Hepatocyte (in vitro differentiated cells): ENCODE data around the gene ACY1. TPM values are rescaled to one million over a fixed set of nuclear protein-coding genes. Genes with fewer than 3 reads are reported as not detected.
"Not testable (repeated sequence)": the region's sequence is repeated elsewhere in the genome, so short reads cannot be mapped to it uniquely, and the experiment has no call there.

Experiments
- DNase-seq: peaks from one replicate; pipeline ENCODE4 v3.0.0-alpha.2; 2016; ENCODE audit warnings: low spot score
- H2AFZ ChIP-seq: fragments of 200-600 bp; sonication (generic); 2 replicates; pipeline ENCODE4 v1.6.0; 2016; ENCODE audit warnings: antibody characterized with exemption, mild to moderate bottlenecking
- H3K27ac ChIP-seq: fragments of 200-600 bp; sonication (generic); 2 replicates; pipeline ENCODE4 v1.5.1; 2016; ENCODE audit warnings: mild to moderate bottlenecking
- H3K27me3 ChIP-seq: fragments of 200-600 bp; sonication (generic); 2 replicates; pipeline ENCODE4 v1.6.1; 2016
- H3K36me3 ChIP-seq: fragments of 200-600 bp; sonication (generic); replicated peaks from 2 replicates; pipeline ENCODE4 v1.5.1; 2016; ENCODE audit warnings: low read depth; ENCODE audit not compliant: insufficient read depth
- H3K4me1 ChIP-seq: fragments of 200-600 bp; sonication (generic); 2 replicates; pipeline ENCODE4 v1.5.1; 2016; ENCODE audit warnings: mild to moderate bottlenecking, moderate library complexity; ENCODE audit not compliant: insufficient read depth
- H3K4me2 ChIP-seq: fragments of 200-600 bp; sonication (generic); 2 replicates; pipeline ENCODE4 v1.6.0; 2016
- H3K4me3 ChIP-seq: fragments of 200-600 bp; sonication (generic); 2 replicates; pipeline ENCODE4 v1.5.1; 2016; ENCODE audit warnings: mild to moderate bottlenecking
- H3K79me2 ChIP-seq: fragments of 200-600 bp; sonication (generic); 2 replicates; pipeline ENCODE4 v1.6.0; 2017; ENCODE audit warnings: mild to moderate bottlenecking
- H3K9me2 ChIP-seq: fragments of 200-600 bp; sonication (generic); replicated peaks from 2 replicates; pipeline ENCODE4 v1.6.0; 2017; ENCODE audit warnings: mild to moderate bottlenecking; ENCODE audit not compliant: insufficient read depth
- H3K9me3 ChIP-seq: fragments of 200-600 bp; sonication (generic); 2 replicates; pipeline ENCODE4 v1.5.1; 2016; ENCODE audit warnings: low read depth, mild to moderate bottlenecking
- H4K20me1 ChIP-seq: fragments of 200-600 bp; sonication (generic); 2 replicates; pipeline ENCODE4 v1.6.0; 2016; ENCODE audit warnings: mild to moderate bottlenecking; ENCODE audit not compliant: insufficient read depth, poor library complexity, severe bottlenecking
- CTCF ChIP-seq: fragments of 200-600 bp; sonication (generic); IDR thresholded peaks from 2 replicates; pipeline ENCODE4 v1.5.1; 2016; ENCODE audit warnings: antibody characterized with exemption, mild to moderate bottlenecking; ENCODE audit not compliant: poor library complexity
- EZH2 ChIP-seq: fragments of 200-600 bp; sonication (generic); IDR thresholded peaks from 2 replicates; pipeline ENCODE4 v1.6.1; 2016; ENCODE audit warnings: antibody characterized with exemption, mild to moderate bottlenecking, borderline replicate concordance
- EZH2phosphoT487 ChIP-seq: fragments of 200-600 bp; sonication (generic); IDR thresholded peaks from one replicate; pipeline ENCODE4 v1.6.1; 2018; ENCODE audit warnings: antibody characterized with exemption, mild to moderate bottlenecking, low read depth, moderate library complexity; ENCODE audit not compliant: unreplicated experiment, severe bottlenecking
- WGBS: methylation state at CpG from one replicate; pipeline ENCODE4 v1.1.6; 2016; ENCODE audit warnings: low lambda C conversion rate; ENCODE audit errors: missing lambda C conversion rate; 5-methylcytosine and 5-hydroxymethylcytosine counted together
- polyA plus RNA-seq: library from polyadenylated mRNA; unstranded; fragments of >200 nt; fragmentation: Nextera tagmentation; extraction: Ambion mirVana; gene quantifications from 2 replicates; pipeline ENCODE4 v1.2.1, GENCODE V29; 2016
- total RNA-seq: library from RNA; depleted of rRNA; stranded (reverse); fragments of >200 nt; gene quantifications from 2 replicates; pipeline ENCODE4 v1.2.3, GENCODE V29; 2014

ACY1 gene
- total and polyA plus RNA-seq, 2 experiments from 2014 or later, result 164 to 183 TPM

DNA sequence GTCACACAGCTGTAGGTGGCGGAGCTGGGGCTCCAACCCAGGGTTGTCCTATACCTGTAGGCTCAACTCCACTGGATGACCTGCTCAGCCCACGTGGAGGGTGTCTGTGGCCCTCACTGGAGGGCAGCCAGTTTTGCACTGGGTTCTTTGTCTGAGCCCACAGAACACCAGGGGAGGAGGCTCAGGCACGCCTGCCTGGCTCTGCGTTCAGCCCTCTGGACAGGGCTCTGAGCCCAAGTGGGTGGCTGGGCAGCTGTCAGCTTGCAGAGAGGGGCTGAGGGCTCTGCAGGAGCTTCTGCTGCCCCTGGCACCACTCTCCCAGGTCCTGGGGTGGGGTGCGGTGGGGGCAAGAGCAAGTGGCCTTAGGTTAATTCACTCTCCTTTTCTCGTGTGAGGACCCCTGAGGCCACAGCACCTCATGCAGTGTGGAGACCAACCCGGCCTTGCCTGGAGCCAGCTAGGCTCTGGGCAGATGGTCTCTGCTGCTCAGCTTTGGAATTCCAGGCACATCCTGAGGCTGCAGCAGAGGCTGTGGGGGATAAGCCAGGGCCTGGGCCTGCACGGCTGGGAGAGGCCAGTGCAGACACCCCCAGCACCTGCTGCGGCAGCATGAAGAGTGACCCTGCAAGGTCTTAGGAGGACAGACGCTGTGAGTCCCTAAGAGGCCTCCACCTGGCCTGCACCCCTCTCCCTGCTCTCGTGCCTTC lies 49.5 kb downstream of the ACY1 start:
- H4K20me1 ChIP-seq, result no peaks in the 10 kb centered on the region
- no peak for TF ChIP-seq EZH2phosphoT487
- TF ChIP-seq EZH2, result no peak
- TF ChIP-seq CTCF, result no peak
- H3K27ac ChIP-seq, result peak overlapping the region; percentile 42
- no peak overlapping the region for H3K4me3 ChIP-seq
- no peaks in the 10 kb centered on the region for H3K36me3 ChIP-seq
- H3K9me3 ChIP-seq, result no peaks in the 10 kb centered on the region
- no peak for DNase-seq
- WGBS, result 83% methylated on average over 11 of the region's 11 CpGs
- no peaks in the 10 kb centered on the region for H3K9me2 ChIP-seq
- no peaks in the 10 kb centered on the region for H3K79me2 ChIP-seq
- H3K4me2 ChIP-seq, result no peak overlapping the region
- peaks cover 8% of the 10 kb centered on the region for H3K4me1 ChIP-seq
- H3K27me3 ChIP-seq, result no peaks in the 10 kb centered on the region
- no peak overlapping the region for H2AFZ ChIP-seq

DNA sequence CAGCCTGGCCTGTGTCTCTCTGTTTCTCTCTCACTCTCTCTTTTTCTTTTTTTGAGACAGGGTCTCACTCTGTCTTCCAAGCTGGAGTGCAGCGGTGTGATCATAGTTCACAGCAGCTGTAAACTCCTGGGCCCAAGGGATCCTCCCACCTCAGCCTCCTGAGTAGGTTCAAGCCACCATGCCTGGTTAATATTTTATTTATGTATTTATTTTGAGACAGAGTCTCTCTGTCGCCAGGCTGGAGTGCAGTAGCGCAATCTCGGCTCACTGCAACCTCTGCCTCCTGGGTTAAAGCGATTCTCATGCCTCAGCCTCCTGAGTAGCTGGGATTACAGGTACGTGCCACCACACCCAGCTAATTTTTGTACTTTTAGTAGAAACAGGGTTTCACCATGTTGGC lies 50.4 kb downstream of the ACY1 start:
- H3K4me3 ChIP-seq, H3K27me3 ChIP-seq, H3K4me2 ChIP-seq, H3K36me3 ChIP-seq, H4K20me1 ChIP-seq, H3K79me2 ChIP-seq, H3K9me2 ChIP-seq, H3K4me1 ChIP-seq, DNase-seq, H2AFZ ChIP-seq, H3K9me3 ChIP-seq: not testable (repeated sequence)
- peak overlapping the region; percentile 47 for H3K27ac ChIP-seq
- WGBS, result 68% methylated on average over 6 of the region's 6 CpGs

- no peaks in the 10 kb centered on the region for H3K27me3 ChIP-seq
- TF ChIP-seq CTCF, result no peak
- no peak for TF ChIP-seq EZH2
- TF ChIP-seq EZH2phosphoT487, result no peak
- no peaks in the 10 kb centered on the region for H4K20me1 ChIP-seq
- peak overlapping the region; percentile 47 for H3K27ac ChIP-seq
- DNase-seq, result no peak
- no peak overlapping the region for H3K4me2 ChIP-seq
- H3K4me1 ChIP-seq, result peaks cover 8% of the 10 kb centered on the region
- H3K9me2 ChIP-seq, result no peaks in the 10 kb centered on the region
- H2AFZ ChIP-seq, result no peak overlapping the region
- no peaks in the 10 kb centered on the region for H3K9me3 ChIP-seq
- H3K36me3 ChIP-seq, result no peaks in the 10 kb centered on the region
- H3K79me2 ChIP-seq, result no peaks in the 10 kb centered on the region
- WGBS, result 90% methylated on average over 5 of the region's 5 CpGs
- no peak overlapping the region for H3K4me3 ChIP-seq
These were observed 50.9 kb downstream of the ACY1 start for GRCh38 chr3:52034212-52034611.

GRCh38 chr3:52034651-52035050 lies 51.3 kb downstream of the ACY1 start:
- peaks cover 8% of the 10 kb centered on the region for H3K4me1 ChIP-seq
- H4K20me1 ChIP-seq, result no peaks in the 10 kb centered on the region
- H3K9me2 ChIP-seq, result no peaks in the 10 kb centered on the region
- no peak overlapping the region for H2AFZ ChIP-seq
- H3K27me3 ChIP-seq, result no peaks in the 10 kb centered on the region
- WGBS, result 81% methylated on average over 3 of the region's 3 CpGs
- no peaks in the 10 kb centered on the region for H3K36me3 ChIP-seq
- no peak overlapping the region for H3K4me2 ChIP-seq
- peak overlapping the region; percentile 47 for H3K27ac ChIP-seq
- no peaks in the 10 kb centered on the region for H3K9me3 ChIP-seq
- H3K4me3 ChIP-seq, result no peak overlapping the region
- no peak for TF ChIP-seq EZH2phosphoT487
- TF ChIP-seq EZH2, result no peak
- TF ChIP-seq CTCF, result no peak
- H3K79me2 ChIP-seq, result no peaks in the 10 kb centered on the region
- DNase-seq, result no peak
